Measurements from ENCODE around the gene CSTA.

The CSTA gene, protein sequence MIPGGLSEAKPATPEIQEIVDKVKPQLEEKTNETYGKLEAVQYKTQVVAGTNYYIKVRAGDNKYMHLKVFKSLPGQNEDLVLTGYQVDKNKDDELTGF

DNA sequence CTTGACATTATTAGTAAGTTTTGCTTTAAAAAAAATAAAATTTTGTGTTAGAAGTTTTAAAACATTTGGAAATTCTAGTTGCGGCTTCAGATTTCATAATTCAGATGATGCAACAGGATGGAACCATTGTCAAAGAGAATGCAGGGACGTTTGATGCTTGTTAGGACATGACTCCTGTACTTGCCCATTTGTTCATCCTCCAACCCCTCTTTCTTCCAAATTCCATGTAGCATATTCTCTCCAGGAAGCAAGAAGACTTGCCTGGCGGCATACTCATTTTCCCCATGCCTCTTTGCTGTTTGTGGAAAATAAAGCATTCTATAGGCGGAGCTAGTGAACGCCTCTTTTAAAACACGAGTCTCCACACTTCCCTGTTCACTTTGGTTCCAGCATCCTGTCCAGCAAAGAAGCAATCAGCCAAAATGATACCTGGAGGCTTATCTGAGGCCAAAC is at the start of gene CSTA:
Gene CSTA, plus strand, starts transcription at position 378 of the 453 bp plus-strand sequence. Its CDS starts 45 bp downstream, at position 423.
- DNase-seq, result no peak

DNA sequence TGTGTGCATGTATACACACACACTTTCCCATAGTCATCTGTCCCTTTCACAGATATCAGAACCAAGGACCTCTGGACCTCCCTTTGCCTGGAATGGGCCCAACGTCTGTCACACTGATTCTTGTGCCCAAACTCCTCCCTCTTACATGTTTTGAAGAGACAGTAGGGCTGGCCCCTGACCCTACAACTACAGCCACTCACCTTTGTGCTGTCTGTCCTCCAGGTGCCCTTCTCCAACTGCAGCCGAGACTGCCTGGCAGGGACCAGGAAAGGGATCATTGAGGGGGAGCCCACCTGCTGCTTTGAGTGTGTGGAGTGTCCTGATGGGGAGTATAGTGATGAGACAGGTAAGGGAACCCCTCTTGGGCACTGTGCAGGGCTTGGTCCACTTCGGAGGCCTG is 43.2 kb upstream of the CSTA start:
- no peak for DNase-seq

DNA sequence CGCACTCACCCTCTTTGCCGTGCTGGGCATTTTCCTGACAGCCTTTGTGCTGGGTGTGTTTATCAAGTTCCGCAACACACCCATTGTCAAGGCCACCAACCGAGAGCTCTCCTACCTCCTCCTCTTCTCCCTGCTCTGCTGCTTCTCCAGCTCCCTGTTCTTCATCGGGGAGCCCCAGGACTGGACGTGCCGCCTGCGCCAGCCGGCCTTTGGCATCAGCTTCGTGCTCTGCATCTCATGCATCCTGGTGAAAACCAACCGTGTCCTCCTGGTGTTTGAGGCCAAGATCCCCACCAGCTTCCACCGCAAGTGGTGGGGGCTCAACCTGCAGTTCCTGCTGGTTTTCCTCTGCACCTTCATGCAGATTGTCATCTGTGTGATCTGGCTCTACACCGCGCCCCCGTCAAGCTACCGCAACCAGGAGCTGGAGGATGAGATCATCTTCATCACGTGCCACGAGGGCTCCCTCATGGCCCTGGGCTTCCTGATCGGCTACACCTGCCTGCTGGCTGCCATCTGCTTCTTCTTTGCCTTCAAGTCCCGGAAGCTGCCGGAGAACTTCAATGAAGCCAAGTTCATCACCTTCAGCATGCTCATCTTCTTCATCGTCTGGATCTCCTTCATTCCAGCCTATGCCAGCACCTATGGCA is 41.1 kb upstream of the CSTA start:
- DNase-seq, result no peak

DNA sequence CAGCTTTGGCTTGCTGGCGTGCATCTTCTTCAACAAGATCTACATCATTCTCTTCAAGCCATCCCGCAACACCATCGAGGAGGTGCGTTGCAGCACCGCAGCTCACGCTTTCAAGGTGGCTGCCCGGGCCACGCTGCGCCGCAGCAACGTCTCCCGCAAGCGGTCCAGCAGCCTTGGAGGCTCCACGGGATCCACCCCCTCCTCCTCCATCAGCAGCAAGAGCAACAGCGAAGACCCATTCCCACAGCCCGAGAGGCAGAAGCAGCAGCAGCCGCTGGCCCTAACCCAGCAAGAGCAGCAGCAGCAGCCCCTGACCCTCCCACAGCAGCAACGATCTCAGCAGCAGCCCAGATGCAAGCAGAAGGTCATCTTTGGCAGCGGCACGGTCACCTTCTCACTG is 40.6 kb upstream of the CSTA start:
- DNase-seq, result no peak

DNA sequence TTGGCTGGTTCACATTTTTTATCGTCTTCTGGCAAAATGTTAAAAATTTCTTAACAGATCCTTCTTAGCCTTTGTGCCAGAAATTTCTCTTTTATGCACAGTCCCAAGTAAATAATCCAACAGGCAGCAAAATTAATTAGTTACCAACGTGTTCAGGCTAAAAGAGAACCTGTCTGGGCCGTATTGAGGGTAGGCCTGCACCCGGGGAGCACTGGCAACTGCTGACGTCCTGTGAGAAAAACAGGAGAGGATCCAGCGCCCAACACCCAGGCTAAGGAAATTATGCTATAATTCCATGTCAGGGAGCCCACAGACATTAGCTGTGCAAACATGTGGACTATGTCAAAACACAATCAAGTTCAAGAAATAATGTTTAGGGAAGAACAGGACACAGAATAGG is 30.7 kb upstream of the CSTA start:
- DNase-seq, result no peak

DNA sequence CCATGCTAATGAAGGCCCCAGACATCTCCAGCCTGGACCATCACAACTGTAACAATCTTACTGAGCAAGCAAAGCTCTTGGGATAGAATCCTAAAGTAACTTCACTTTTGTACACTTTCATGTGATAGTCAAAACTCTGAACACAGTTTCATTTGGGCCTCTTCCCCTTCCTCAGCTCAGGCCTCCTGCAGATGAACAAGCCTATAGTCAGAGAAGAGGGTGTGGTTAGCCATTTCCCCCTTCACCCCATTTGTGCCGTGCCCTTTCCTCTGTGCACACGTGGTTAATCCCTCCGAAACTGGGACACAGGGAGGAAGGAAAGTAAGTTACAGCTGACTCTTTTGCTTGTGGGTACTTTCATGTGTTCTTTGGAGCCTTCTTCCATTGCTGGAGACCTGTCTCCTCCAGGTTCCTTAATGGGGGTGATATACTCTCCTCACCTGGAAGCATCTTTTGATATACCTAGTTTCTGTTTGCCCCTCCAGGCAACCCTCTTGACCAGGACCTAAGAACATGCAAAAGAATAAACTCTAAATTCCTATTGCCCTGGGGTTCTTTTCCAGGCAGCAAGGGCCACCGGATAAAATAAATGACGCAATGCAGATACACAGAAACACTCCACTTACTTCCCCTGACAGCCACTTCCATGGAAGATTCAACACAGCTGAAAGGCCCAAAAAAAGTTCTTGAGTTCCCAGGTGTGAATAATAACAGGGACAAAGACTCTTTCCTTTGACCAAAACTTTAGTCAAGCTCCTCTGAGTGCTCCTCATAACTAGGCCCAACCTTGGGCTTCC is 29.6 kb upstream of the CSTA start:
- no peak for DNase-seq

DNA sequence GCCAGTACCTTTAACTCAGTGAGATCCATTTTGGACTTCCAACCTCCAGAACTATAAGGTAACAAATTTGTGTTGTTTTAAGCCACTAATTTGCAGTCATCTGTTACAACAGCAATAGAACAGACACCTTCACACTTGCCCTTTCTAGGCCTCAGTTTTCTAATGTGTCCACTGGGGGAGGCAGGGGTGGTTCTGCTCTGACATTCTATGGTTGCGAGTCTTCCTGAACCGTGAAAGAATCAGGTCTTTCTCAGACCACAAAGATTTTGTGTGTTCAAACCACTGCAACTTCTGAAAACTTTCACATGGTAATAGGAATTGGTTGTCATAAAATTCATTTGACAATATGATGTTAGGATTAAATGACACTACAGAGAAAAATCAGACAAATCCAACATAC is 26.8 kb upstream of the CSTA start:
- no peak for DNase-seq

DNA sequence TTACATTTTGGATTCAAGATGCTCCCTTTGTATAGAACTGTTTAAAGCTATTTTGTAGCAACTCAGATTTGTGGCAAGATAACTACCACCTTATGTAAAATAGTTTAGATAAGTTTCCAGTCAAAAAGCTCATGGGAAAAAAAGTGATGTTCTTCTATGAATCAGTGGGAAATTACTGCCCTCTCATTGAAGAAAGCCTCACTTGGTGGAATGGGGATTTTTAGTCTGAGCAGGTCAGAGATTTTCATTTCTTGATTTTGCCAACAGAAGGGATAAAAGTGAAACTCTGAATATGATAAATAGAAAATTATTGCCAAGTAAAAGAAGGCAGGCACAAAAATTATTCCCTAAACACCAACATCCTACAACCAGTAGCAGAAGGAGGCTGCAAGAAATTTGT is 25.8 kb upstream of the CSTA start:
- DNase-seq, result no peak

DNA sequence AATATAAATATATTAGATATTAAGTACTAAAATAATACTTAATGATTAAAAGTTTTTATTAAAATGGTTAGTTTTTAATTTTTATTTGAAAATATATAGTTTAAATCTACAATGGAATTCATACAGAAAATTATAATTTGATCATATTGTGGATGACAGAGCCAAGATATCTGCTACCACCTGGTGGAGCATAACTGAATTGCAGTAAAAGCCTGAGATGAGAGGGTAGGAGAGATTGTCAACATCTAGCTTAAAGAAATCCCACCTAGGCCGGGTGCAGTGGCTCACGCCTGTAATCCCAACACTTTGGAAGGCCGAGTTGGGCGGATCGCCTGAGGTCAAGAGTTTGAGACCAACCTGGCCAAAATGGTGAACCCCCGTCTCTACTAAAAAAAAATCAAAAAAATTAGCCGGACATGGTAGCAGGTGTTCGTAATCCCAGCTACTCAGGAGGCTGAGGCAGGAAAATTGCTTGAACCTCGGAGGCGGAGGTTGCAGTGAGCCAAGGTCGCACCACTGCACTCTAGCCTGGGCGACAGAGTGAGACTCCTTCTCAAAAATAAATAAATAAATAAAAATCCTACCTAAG is 25.1 kb upstream of the CSTA start:
- DNase-seq, result no peak

DNA sequence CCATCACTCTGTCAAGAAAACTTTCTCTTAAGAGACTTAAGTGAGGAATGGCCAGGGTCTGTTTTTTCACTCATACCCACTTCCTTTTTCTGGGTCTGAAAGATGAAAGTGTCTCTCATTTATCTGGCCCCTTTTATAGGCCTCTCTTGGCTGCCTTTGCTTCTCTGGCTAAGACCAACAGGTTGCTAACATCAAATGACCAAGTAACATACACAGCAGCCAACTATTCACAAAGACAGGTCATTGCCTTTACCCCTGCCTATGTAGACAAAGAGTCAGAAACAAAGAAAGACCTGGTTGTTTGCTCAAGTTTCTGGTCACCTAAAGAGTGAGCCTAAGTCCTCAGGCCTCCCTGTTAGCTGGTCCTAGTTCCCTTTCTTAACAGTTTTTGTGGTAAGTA is 24.0 kb upstream of the CSTA start:
- no peak for DNase-seq

DNA sequence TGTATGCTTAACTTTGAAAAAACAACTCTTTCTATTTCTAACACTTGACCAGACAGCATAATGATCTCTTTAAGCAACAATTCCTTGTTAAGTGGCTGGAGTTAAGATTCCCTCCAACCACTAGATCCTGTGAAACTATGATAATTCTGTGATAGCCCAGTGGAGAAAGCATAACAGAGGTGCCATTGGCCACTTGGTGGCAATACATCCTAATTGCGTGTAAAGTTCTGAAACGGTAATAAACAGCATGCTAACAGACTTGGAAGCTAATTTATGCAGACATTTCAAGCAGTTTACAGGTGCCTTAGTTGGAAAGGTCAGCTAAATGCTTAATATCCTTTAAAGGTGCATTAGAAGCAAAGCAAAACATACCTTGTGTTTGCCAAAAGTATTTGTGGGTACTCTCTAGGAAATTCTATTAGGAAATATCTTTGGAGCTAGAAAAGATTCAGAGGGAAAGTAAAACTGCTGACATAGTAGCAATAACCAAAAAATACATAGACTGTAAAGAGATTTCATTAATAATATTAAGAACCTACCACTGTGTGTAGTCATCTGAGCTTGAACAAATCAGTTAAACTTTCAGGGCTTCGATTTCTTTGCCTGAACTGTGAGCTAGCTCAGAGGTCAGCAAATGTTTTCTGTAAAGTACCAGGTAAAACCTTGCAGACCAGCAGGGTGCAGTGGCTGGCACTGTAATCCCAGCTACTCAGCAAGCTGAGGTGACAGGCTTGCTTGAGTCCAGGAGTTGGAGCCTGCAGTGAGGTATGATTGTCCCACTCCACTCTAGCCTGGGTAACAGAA is 19.0 kb upstream of the CSTA start:
- no peak for DNase-seq

DNA sequence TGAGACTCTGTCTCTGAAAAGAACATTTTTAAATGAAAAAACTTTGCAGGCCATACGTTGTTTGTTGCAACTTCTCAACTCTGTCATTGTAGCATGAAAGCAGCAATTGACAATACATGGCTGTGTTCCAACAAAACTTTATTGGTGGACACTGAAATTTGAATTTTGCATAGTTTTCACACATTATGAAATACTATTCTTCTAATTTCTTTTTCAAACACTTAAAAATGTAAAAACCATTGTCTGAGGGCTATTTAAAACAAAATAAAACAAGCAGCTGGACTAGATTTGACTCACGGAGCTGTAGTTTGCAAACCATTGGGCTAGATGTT is 18.5 kb upstream of the CSTA start:
- DNase-seq, result no peak

DNA sequence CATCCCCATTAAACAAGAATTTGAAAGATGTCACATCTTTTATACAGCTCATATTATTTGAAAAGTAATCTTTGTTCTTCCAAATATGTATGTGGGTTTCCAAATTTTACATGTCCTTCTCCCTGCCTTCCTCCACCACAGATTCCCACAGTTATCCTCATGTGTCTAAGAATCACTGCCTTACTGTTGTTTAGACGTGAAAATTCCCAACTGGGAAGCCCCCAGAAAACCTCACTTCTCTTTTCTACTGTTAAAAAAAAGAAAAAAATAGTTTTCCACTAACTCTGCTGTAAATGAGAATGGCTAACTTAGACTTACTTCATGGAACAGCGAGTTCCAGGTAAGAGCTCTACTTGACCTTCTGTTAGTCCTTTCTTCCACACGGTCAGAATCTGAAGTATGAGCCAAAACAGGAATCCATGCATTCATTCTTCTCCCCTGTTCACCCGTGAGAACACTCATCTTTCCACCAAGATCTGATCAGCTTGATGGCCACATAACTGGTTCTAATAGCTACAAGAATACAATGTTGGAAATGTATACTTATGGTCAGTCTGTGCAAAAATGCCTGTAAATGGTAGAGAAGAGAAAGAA is 17.9 kb upstream of the CSTA start:
- DNase-seq, result no peak

DNA sequence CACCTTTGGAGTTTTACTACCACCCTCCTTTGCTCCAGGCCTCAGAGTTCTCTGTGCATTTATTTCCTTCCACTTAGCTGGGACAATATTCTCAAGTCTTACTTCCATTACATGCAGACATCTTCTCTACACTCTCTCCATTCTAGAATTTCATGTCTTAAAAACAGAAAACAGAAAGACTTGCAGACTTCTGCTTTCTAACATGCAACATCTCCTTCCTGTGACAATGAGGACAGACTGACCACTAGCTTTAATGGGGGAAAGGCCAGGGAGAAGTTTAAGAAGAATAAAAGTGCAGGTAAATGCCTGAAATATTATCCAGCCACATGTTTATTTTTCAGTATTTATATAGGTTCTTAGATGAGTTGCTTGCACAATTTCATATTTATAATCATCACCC is 17.1 kb upstream of the CSTA start:
- no peak for DNase-seq

DNA sequence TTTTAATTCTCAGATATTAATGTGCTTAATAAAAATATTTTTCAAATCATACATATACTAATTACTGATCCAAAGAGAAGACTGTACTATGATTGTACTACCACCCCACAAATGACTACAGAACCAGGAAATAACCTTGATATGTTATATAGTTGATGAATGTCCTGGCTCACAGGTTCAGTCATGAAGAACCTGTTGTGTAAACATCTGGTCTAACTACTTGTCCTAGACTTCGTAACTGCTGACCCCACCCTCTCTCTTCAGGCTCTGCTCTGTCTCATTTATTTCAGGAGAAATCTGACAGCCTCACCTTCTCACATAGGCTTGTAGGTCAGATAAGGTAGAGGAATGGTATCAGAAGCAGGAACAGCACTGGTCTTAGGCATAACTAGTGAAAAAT is 14.7 kb upstream of the CSTA start:
- no peak for DNase-seq

DNA sequence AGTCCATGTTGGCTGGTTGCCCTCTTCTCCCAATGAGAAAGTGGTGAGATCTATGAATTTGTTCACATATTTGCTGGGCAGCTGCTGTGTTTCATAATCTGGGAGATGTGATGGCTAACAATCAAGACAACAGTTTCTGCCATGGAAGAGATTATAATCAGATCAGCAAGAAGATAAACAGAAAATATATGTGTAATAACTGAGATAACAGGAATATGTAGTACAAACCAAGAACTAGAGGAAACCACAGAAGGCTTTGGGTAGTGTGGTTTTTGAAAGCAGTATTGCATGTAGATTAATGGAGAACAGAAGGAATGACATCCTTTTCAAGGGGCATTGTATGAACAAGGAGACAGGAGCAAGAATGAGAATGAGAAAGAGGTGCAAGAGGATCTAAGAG is 12.2 kb upstream of the CSTA start:
- DNase-seq, result no peak

DNA sequence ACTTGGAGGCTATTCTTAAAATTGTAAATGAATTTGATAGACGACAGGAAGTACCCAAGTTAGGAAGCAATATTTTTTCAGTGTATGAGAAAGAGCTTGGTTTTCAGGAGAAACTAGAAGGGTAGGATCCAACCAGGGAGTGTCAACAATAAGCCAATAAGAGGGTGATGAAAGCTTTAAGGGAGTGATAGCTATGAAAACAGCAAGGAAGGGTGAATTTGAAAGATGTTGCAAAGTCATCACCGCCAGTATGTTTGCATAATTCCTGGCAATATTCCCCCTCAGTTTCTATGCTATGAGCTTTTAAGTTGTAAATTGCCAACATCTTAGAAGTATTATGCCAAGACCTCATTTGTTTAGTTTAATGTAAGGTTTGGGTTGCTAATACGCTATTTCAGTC is 11.8 kb upstream of the CSTA start:
- DNase-seq, result no peak

DNA sequence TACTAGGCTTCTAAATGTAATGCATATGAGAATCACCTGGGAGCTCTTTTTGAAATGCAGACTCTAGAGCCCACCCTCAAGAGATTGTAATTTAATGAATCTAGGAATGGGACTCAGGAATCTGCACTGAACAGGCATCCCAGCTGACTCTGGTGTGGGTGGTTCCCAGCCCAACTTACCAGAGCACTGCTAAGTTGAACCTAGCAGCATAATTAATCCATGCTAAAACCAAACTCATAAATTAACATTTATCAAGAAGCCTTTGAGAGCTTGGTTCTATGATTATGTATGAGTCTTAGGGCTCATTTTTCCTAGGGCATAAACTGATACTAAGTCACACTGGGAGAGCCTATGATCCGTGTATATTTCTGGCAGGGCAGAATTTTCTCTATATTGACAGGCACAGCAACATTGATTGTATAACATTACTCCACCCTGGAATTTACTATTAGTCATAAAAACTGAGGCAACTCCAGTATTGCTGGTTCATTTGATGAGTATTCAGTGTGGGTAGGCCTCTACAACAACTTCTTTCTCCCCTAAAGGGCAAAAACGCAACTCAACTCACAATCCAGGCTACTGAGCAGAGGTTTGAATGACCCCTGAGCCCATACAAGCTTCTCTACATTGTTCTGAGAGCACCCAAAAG is 10.7 kb upstream of the CSTA start:
- no peak for DNase-seq

DNA sequence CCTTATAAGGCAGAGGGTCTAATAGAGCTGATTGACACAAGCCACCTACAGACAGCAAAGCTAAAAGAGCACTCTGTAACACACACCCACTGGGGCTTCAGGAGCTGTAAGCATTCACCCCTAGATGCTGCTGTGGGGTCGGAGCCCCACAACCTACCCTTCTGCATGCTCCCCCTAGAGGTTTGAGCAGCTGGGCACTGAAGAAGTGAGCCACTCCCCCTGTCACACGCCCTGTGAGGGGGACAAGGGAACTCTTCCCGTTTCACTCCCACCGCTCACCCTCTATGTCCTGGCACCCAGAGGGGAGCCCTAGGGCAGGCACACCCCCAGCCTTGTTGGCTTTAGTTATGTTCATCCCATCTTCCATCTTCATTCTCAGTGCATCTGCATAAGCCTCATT is 9.4 kb upstream of the CSTA start:
- DNase-seq, result no peak

DNA sequence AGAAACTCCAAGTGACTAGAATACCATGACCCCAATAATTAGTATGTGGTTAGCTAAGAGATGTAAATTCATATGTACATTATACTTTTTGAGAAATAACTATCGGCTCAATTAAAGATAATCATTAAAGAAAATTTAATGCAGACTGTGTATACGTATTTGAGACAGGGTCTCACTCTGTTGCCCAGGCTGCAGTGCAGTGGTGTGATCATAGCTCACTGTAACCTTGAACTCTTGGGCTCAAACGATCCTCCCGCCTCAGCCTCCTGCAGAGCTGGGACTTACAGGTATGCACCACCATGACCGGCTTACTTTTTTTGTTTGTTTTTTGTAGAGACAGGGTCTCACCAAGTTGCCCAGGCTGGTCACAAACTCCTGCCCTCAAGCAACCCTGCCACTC is 8.7 kb upstream of the CSTA start:
- DNase-seq, result no peak

DNA sequence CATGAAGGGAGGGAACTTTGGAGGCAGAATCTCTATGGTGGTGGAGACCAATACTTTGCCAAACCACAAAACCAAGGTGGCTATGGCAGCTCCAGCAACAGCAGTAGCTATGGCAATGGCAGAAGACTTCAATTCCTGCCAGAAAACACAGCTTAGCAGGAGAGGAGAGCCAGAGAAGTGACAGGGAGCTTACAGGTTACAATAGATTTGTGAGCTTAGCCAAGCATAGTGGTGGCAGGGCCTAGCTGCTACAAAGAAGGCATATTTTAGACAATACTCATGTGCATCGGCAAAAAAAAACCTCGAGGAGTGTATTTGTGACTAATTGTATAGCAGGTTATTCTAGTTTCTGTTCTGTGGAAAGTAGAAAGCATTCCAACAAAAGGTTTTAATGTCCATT is 6.4 kb upstream of the CSTA start:
- DNase-seq, result no peak
